Hematopoietic multipotent progenitor cell treated with erythropoietin and hydrocortisone succinate and interleukin-3 and kit ligand, for 8 days (in vitro differentiated cells): ENCODE data around the gene MED29.
A peak's percentile ranks its signal among the peaks of the same experiment; 100 is the strongest.
"Not testable (repeated sequence)": the region's sequence is repeated elsewhere in the genome, so short reads cannot be mapped to it uniquely, and the experiment has no call there.

Experiments
- DNase-seq: peaks from one replicate; pipeline ENCODE4 v3.0.0-alpha.2; 2015

The MED29 gene

GRCh38 chr19:39372047-39372802 lies 19.0 kb upstream of the MED29 start:
- DNase-seq = no peak

GRCh38 chr19:39372941-39373340 lies 18.2 kb upstream of the MED29 start:
- no peak for DNase-seq

GRCh38 chr19:39375929-39376328 lies 15.2 kb upstream of the MED29 start:
- DNase-seq = no peak

GRCh38 chr19:39377373-39378362 lies 13.5 kb upstream of the MED29 start:
- DNase-seq = no peak

- not testable (repeated sequence) for DNase-seq
Measured at GRCh38 chr19:39379366-39379765, 11.8 kb upstream of the MED29 start.

- DNase-seq = no peak
Measured at GRCh38 chr19:39379865-39380396, 11.2 kb upstream of the MED29 start.

GRCh38 chr19:39380521-39381502 lies 10.4 kb upstream of the MED29 start:
- no peak for DNase-seq

- DNase-seq = peak; percentile 82
Measured at GRCh38 chr19:39381910-39382611, 9.1 kb upstream of the MED29 start.

GRCh38 chr19:39382991-39383828 lies 8.0 kb upstream of the MED29 start:
- DNase-seq = no peak

GRCh38 chr19:39384839-39385568 lies 6.2 kb upstream of the MED29 start:
- DNase-seq = no peak

- DNase-seq = no peak
Measured at GRCh38 chr19:39385629-39386411, 5.4 kb upstream of the MED29 start.

GRCh38 chr19:39386557-39386956 lies 4.6 kb upstream of the MED29 start:
- no peak for DNase-seq

GRCh38 chr19:39388657-39389056 lies 2.5 kb upstream of the MED29 start:
- DNase-seq = no peak

- no peak for DNase-seq
Measured at GRCh38 chr19:39389631-39390414, 1.4 kb upstream of the MED29 start.

GRCh38 chr19:39390451-39390750 lies 777 bp upstream of the MED29 start:
- no peak for DNase-seq

- DNase-seq = peak; percentile 87
Measured at GRCh38 chr19:39397360-39398296, 6.5 kb downstream of the MED29 start.

GRCh38 chr19:39398297-39398864 lies 7.2 kb downstream of the MED29 start:
- DNase-seq = peak; percentile 88
